Tibial nerve (tissue), 3 donors: Measurements from ENCODE around the gene CDH22.

Experiments used
- CTCF ChIP-seq, 5 experiments: fragments of 200-600 bp in 3 of 5; fragments of 450-650 bp in 2 of 5; sonication (generic) in 3 of 5; IDR thresholded peaks; one replicate each; pipeline ENCODE4 v1.5.1; 2016 to 2019; ENCODE audit warnings: antibody characterized with exemption in 5 of 5, mild to moderate bottlenecking in 3 of 5, moderate library complexity in 2 of 5
- POLR2A ChIP-seq, 2 donors: fragments of 450-650 bp; IDR thresholded peaks; one replicate each; pipeline ENCODE4 v1.6.1; 2017; ENCODE audit warnings: antibody characterized with exemption in 2 of 2, mild to moderate bottlenecking in 2 of 2, moderate library complexity in 2 of 2

- no peak for TF ChIP-seq POLR2A (IDR thresholded peaks at IDR 0.05)
- TF ChIP-seq CTCF (IDR thresholded peaks at IDR 0.05), result no peak
These were observed 93.3 kb downstream of the CDH22 start for GRCh38 chr20:46214824-46215488.
